ENCODE results near the gene B3GALNT2.

The B3GALNT2 gene

GRCh38 chr1:235454021-235454420 lies 50.2 kb downstream of the B3GALNT2 start:
- peaks cover 3% of the 10 kb centered on the region for H3K36me3 ChIP-seq (ENCODE audit: control insufficient read depth, insufficient read depth, low read length)

GRCh38 chr1:235450886-235451483 lies 53.3 kb downstream of the B3GALNT2 start:
- Histone ChIP-seq H3K27me3 (replicated peaks; ENCODE audit: control insufficient read depth, insufficient read depth, low read length) (no peaks in the 10 kb centered on the region), H3K4me3 (replicated peaks; ENCODE audit: low read depth, low read length) (no peak overlapping the region), H3K36me3 (ENCODE audit: control insufficient read depth, insufficient read depth, low read length) (peaks cover 3% of the 10 kb centered on the region)
- DNase-seq (ENCODE audit: extremely low read depth, insufficient read length) = no peak
- no peak for TF ChIP-seq CTCF (IDR thresholded peaks at IDR 0.05; ENCODE audit: insufficient read depth, low read length, poor library complexity, severe bottlenecking)

More at GRCh38 chr1:235454021-235454420, 50.2 kb downstream of the B3GALNT2 start:
- H3K27me3 ChIP-seq (replicated peaks; ENCODE audit: control insufficient read depth, insufficient read depth, low read length) = no peaks in the 10 kb centered on the region
- H3K4me3 ChIP-seq (replicated peaks; ENCODE audit: low read depth, low read length) = no peak overlapping the region
- no peak for DNase-seq (ENCODE audit: extremely low read depth, insufficient read length)
- no peak for TF ChIP-seq CTCF (IDR thresholded peaks at IDR 0.05; ENCODE audit: insufficient read depth, low read length, poor library complexity, severe bottlenecking)

- Histone ChIP-seq H3K4me3 (replicated peaks; ENCODE audit: low read depth, low read length) (no peak overlapping the region), H3K36me3 (ENCODE audit: control insufficient read depth, insufficient read depth, low read length) (peaks cover 3% of the 10 kb centered on the region), H3K27me3 (replicated peaks; ENCODE audit: control insufficient read depth, insufficient read depth, low read length) (no peaks in the 10 kb centered on the region)
- no peak for TF ChIP-seq CTCF (IDR thresholded peaks at IDR 0.05; ENCODE audit: insufficient read depth, low read length, poor library complexity, severe bottlenecking)
- DNase-seq (ENCODE audit: extremely low read depth, insufficient read length) = no peak
Measured at GRCh38 chr1:235450433-235450832, 53.8 kb downstream of the B3GALNT2 start.

GRCh38 chr1:235448616-235449015 lies 55.6 kb downstream of the B3GALNT2 start:
- no peak for DNase-seq (ENCODE audit: extremely low read depth, insufficient read length)
- TF ChIP-seq CTCF (IDR thresholded peaks at IDR 0.05; ENCODE audit: insufficient read depth, low read length, poor library complexity, severe bottlenecking) = no peak
- no peaks in the 10 kb centered on the region for H3K27me3 ChIP-seq (replicated peaks; ENCODE audit: control insufficient read depth, insufficient read depth, low read length)
- H3K36me3 ChIP-seq (ENCODE audit: control insufficient read depth, insufficient read depth, low read length) = peaks cover 5% of the 10 kb centered on the region
- H3K4me3 ChIP-seq (replicated peaks; ENCODE audit: low read depth, low read length) = no peak overlapping the region

GRCh38 chr1:235442788-235443429 lies 61.3 kb downstream of the B3GALNT2 start:
- no peak for DNase-seq (ENCODE audit: extremely low read depth, insufficient read length)
- TF ChIP-seq CTCF (IDR thresholded peaks at IDR 0.05; ENCODE audit: insufficient read depth, low read length, poor library complexity, severe bottlenecking) = no peak
- Histone ChIP-seq H3K36me3 (ENCODE audit: control insufficient read depth, insufficient read depth, low read length) (peaks cover 7% of the 10 kb centered on the region), H3K4me3 (replicated peaks; ENCODE audit: low read depth, low read length) (no peak overlapping the region), H3K27me3 (replicated peaks; ENCODE audit: control insufficient read depth, insufficient read depth, low read length) (no peaks in the 10 kb centered on the region)
